K562 (cell line): Measurements from ENCODE around the gene CACNA1S. TPM values are rescaled to one million over a fixed set of nuclear protein-coding genes. Genes with fewer than 3 reads are reported as not detected.

ENCODE experiments used
- ATAC-seq: fragments of 200-7000 bp; cut with Tn5 transposase; 3 replicates; pipeline ENCODE4 v1.9.1; 2020; ENCODE audit warnings: moderate library complexity
- BruUV-seq: library from RNA; stranded (reverse); fragments of 400-500 nt; replicated peaks from 2 replicates; lab custom pipeline; 2021; lab: Mats Ljungman, UMichigan
- CTCF ChIA-PET: fragments of 300-600 bp; formaldehyde crosslinking; extraction: SDS; loops from one replicate; lab custom pipeline; 2021; ENCODE audit warnings: low intra/inter-chr PET ratio; lab: Yijun Ruan, JAX
- POLR2A ChIA-PET: fragments of 300-600, 350-650 bp; sonication (Branson Sonifier 250); formaldehyde crosslinking; extraction: SDS; loops from one replicate; lab custom pipeline; 2021; ENCODE audit warnings: antibody characterized with exemption, inconsistent platforms; lab: Yijun Ruan, JAX
- DNase-seq, 4 experiments: peaks; one replicate each; pipeline versions ENCODE4 v3.0.0 to v3.0.0-alpha.2; 2011 to 2018; ENCODE audit warnings: low spot score in 3 of 4, mixed read lengths in 3 of 4; ENCODE audit errors: extremely low read depth in 1 of 4
- FAIRE-seq: peaks from 2 replicates; lab custom pipeline; 2011; peaks lifted over from hg19 to GRCh38; lab: Jason Lieb, UNC
- H2AFZ ChIP-seq: 2 replicates; pipeline ENCODE4 v1.6.0; 2011; ENCODE audit warnings: low read depth, low read length, control low read depth, inconsistent platforms
- H3K27ac ChIP-seq: fragments of 200-600 bp; 3 replicates; pipeline ENCODE4 v1.8.0; 2011; ENCODE audit warnings: low read depth, mild to moderate bottlenecking, control low read depth, inconsistent platforms, low read length, moderate library complexity, mixed read lengths; ENCODE audit errors: extremely low read depth
- H3K27me3 ChIP-seq, 2 experiments: fragments of 300-600 bp in 1 of 2; 2 replicates in 1 of 2; 3 replicates in 1 of 2; pipeline versions ENCODE4 v1.6.0 to v1.8.0; 2011; ENCODE audit warnings: inconsistent platforms in 2 of 2, low read length in 2 of 2, mild to moderate bottlenecking in 1 of 2, mixed read lengths in 1 of 2, moderate library complexity in 1 of 2; ENCODE audit not compliant: control insufficient read depth in 2 of 2, insufficient read depth in 2 of 2
- H3K36me3 ChIP-seq: fragments of 300-600 bp; 3 replicates; pipeline ENCODE4 v1.8.0; 2011; ENCODE audit warnings: mild to moderate bottlenecking, low read length, inconsistent platforms; ENCODE audit not compliant: control insufficient read depth, insufficient read depth
- H3K4me1 ChIP-seq, 2 experiments: fragments of 200-600 bp in 1 of 2; replicated peaks in 1 of 2; 2 replicates in 1 of 2; 3 replicates in 1 of 2; pipeline versions ENCODE4 v1.5.1 to v1.8.0; 2011; ENCODE audit warnings: inconsistent platforms in 2 of 2, low read length in 2 of 2, mild to moderate bottlenecking in 1 of 2, mixed read lengths in 1 of 2, moderate library complexity in 1 of 2; ENCODE audit not compliant: control insufficient read depth in 2 of 2, insufficient read depth in 2 of 2
- H3K4me2 ChIP-seq: 2 replicates; pipeline ENCODE4 v1.6.1; 2011; ENCODE audit warnings: low read length, control low read depth, inconsistent platforms, mixed read lengths; ENCODE audit not compliant: insufficient read depth
- H3K4me3 ChIP-seq: fragments of 200-600 bp; sonication (generic), shearing (Covaris generic); 2 replicates; pipeline ENCODE4 v1.5.1; 2016; ENCODE audit warnings: control low read depth, inconsistent platforms
- H3K79me2 ChIP-seq: fragments of 200-600 bp; 3 replicates; pipeline ENCODE4 v1.8.0; 2011; ENCODE audit warnings: low read length, inconsistent platforms; ENCODE audit not compliant: control insufficient read depth, insufficient read depth
- H3K9ac ChIP-seq, 2 experiments: 2 replicates each; pipeline versions ENCODE4 v1.6.0 to v1.6.1; 2011; ENCODE audit warnings: low read depth in 2 of 2, low read length in 2 of 2, control low read depth in 1 of 2, inconsistent platforms in 1 of 2, mild to moderate bottlenecking in 1 of 2, mixed read lengths in 1 of 2; ENCODE audit not compliant: insufficient read depth in 1 of 2
- H3K9me1 ChIP-seq: one replicate; pipeline ENCODE4 v1.6.0; 2011; ENCODE audit warnings: inconsistent platforms, mild to moderate bottlenecking, low read length, moderate library complexity; ENCODE audit not compliant: control insufficient read depth, insufficient read depth
- H3K9me3 ChIP-seq: replicated peaks from 2 replicates; pipeline ENCODE4 v1.5.1; 2011; ENCODE audit warnings: low read depth, low read length, inconsistent platforms; ENCODE audit not compliant: control insufficient read depth, insufficient read depth
- H4K20me1 ChIP-seq: replicated peaks from 2 replicates; pipeline ENCODE4 v1.6.1; 2011; ENCODE audit warnings: low read length, inconsistent platforms, mixed read lengths; ENCODE audit not compliant: control insufficient read depth, insufficient read depth
- FUS ChIP-seq: fragments of 200-400 bp; formaldehyde crosslinking; optimal IDR thresholded peaks from 2 replicates; pipeline ENCODE3; 2017; ENCODE audit warnings: low read depth, low read length
- MEF2A ChIP-seq: IDR thresholded peaks from 2 replicates; pipeline ENCODE4 v1.6.1; 2011; ENCODE audit warnings: low read depth, mild to moderate bottlenecking, low read length, moderate library complexity; ENCODE audit not compliant: control insufficient read depth
- ZNF740 ChIP-seq, 3 experiments: fragments of 200-800 bp in 1 of 3; sonication (Bioruptor generic) in 1 of 3; sonication (generic) in 1 of 3; formaldehyde crosslinking in 1 of 3; IDR thresholded peaks; 2 replicates each; pipeline versions ENCODE4 v1.6.1 to v1.8.0; 2016 to 2022; ENCODE audit warnings: mild to moderate bottlenecking in 2 of 3, missing compliant biosample characterization in 2 of 3, missing genetic modification characterization in 2 of 3, missing genetic modification reagents in 1 of 3
- WGBS: fragments of 100-300 bp; shearing (Covaris generic); methylation state at CpG from one replicate; pipeline ENCODE4 v1.1.6; 2016; ENCODE audit warnings: low coverage, mixed read lengths; ENCODE audit not compliant: insufficient coverage; ENCODE audit errors: missing lambda C conversion rate; 5-methylcytosine and 5-hydroxymethylcytosine counted together
- in situ Hi-C: fragments of 300-500 bp; cut with MboI; formaldehyde crosslinking; loops from 4 replicates; pipeline ENCODE4 v1.15.0; 2018; ENCODE audit warnings: inconsistent platforms, mixed read lengths
- intact Hi-C: fragments of 100-400 bp; cut with micrococcal nuclease; formaldehyde crosslinking; loops from 2 replicates; pipeline ENCODE4 v1.14.2; 2022
- polyA plus RNA-seq, 8 experiments: library from polyadenylated mRNA; depleted of rRNA in 4 of 8; stranded (reverse) in 5 of 8; unstranded in 3 of 8; fragments of >200 nt; fragmentation: Nextera tagmentation in 2 of 8; fragmentation: Illumina TruSeq in 1 of 8; extraction: Ambion mirVana in 2 of 8; extraction: Trizol in 1 of 8; gene quantifications; 2 replicates each; pipeline versions ENCODE4 v1.2.1 to v1.2.3, GENCODE V29; 2011 to 2014; ENCODE audit warnings: inconsistent platforms in 1 of 8, missing spikeins in 1 of 8
- total RNA-seq, 7 experiments: library from RNA; depleted of rRNA in 6 of 7; stranded (reverse); fragments of >200 nt in 6 of 7; fragmentation: Illumina TruSeq in 2 of 7; extraction: Trizol in 2 of 7; gene quantifications; 2 replicates each; pipeline versions ENCODE4 v1.2.1 to v1.2.3, GENCODE V29; 2011 to 2021; ENCODE audit warnings: low replicate concordance in 1 of 7

CACNA1S gene
- total and polyA plus RNA-seq, 9 of the 15 experiments (the other 6 are each of a cell fraction or from before 2014, with no cell fraction given) = not detected

- no peak overlapping the region for H3K4me3 ChIP-seq
- WGBS = 3% methylated on average over 7 of the region's 7 CpGs
- no peak for ATAC-seq
- in situ Hi-C loops = no loop called here
- ChIA-PET CTCF (interaction anchor here (0.6 kb wide), 1 partner anchor 30 kb away, joined by 3 read pairs; no protein-coding TSS in a partner anchor), POLR2A (interaction anchor here (0.7 to 1.3 kb wide), 3 partner anchors 11 to 229 kb away, joined by 3 read pairs; no protein-coding TSS in a partner anchor)
- intact Hi-C loops = no loop called here
- H3K9me3 ChIP-seq = no peaks in the 10 kb centered on the region
- no peak for FAIRE-seq
- no peak overlapping the region for H2AFZ ChIP-seq
- H3K4me1 ChIP-seq = no peaks in the 10 kb centered on the region
- TF ChIP-seq ZNF740 (CRISPR knock-in tag; IDR thresholded peaks at IDR 0.05) = peak; percentile 67; the same call in 1 of the 2 replicates
- TF ChIP-seq ZNF740 (tag; IDR thresholded peaks at IDR 0.05) = no peak; a peak in 1 of 4 replicates
- TF ChIP-seq MEF2A = no peak
- TF ChIP-seq FUS = no peak
- H3K27ac ChIP-seq = no peak overlapping the region
- 0 out of 4 replicates have a peak overlapping the region, but pooled peaks of 1 of the 2 experiments have one; percentile 16 for H3K9ac ChIP-seq
- no peaks in the 10 kb centered on the region for H3K36me3 ChIP-seq
- H3K79me2 ChIP-seq = no peaks in the 10 kb centered on the region
- peaks cover 60 to 86% of the 10 kb centered on the region in 2 experiments for H3K27me3 ChIP-seq
- DNase-seq = no peak
- no peak overlapping the region for H3K4me2 ChIP-seq
- H3K9me1 ChIP-seq = no peaks in the 10 kb centered on the region
- BruUV-seq = no TSS peak
- H4K20me1 ChIP-seq = peaks cover 7% of the 10 kb centered on the region; the same call in 1 of the 2 replicates
Observed at GRCh38 chr1:201093962-201094361, 18.3 kb downstream of the CACNA1S start.
